Gastrocnemius medialis (tissue), 4 donors: ENCODE results near the gene MAP3K19.

Experiments
- POLR2A ChIP-seq, 2 donors: fragments of 450-650 bp; IDR thresholded peaks; one replicate each; pipeline ENCODE4 v1.6.1; 2017; ENCODE audit warnings: antibody characterized with exemption in 2 of 2, mild to moderate bottlenecking in 2 of 2, moderate library complexity in 2 of 2
- TF ChIP-seq, protein P1 (sequence below), 5 experiments: fragments of 450-650 bp in 3 of 5; fragments of 200-600 bp in 2 of 5; sonication (generic) in 2 of 5; IDR thresholded peaks in 4 of 5; conservative IDR thresholded peaks in 1 of 5; 1 replicate in 4 of 5; 2 replicates in 1 of 5; pipeline ENCODE4 v1.5.1; 2016 to 2019; ENCODE audit warnings: antibody characterized with exemption in 5 of 5, mild to moderate bottlenecking in 3 of 5, moderate library complexity in 3 of 5

- TF ChIP-seq POLR2A (IDR thresholded peaks at IDR 0.05) = no peak
- TF ChIP-seq, protein P1, sequence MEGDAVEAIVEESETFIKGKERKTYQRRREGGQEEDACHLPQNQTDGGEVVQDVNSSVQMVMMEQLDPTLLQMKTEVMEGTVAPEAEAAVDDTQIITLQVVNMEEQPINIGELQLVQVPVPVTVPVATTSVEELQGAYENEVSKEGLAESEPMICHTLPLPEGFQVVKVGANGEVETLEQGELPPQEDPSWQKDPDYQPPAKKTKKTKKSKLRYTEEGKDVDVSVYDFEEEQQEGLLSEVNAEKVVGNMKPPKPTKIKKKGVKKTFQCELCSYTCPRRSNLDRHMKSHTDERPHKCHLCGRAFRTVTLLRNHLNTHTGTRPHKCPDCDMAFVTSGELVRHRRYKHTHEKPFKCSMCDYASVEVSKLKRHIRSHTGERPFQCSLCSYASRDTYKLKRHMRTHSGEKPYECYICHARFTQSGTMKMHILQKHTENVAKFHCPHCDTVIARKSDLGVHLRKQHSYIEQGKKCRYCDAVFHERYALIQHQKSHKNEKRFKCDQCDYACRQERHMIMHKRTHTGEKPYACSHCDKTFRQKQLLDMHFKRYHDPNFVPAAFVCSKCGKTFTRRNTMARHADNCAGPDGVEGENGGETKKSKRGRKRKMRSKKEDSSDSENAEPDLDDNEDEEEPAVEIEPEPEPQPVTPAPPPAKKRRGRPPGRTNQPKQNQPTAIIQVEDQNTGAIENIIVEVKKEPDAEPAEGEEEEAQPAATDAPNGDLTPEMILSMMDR (IDR thresholded peaks at IDR 0.05 in 4 of 5, conservative IDR thresholded peaks at IDR 0.05 in 1 of 5) = no peak
These were observed 44.4 kb downstream of the MAP3K19 start for GRCh38 chr2:135002836-135003235.
